Stimulated activated CD4-positive, alpha-beta T cell treated with anti-CD3 and anti-CD28 coated beads, Interleukin-12 subunit alpha, Interleukin-12 subunit beta, amount 100 ng/mL, for 24 hours (primary cell): ENCODE data around the gene AFM.

Source experiments
- DNase-seq, 2 experiments: peaks; one replicate each; pipeline ENCODE4 v3.0.0-alpha.2; 2020; ENCODE audit warnings: low read depth in 2 of 2

AFM gene, protein sequence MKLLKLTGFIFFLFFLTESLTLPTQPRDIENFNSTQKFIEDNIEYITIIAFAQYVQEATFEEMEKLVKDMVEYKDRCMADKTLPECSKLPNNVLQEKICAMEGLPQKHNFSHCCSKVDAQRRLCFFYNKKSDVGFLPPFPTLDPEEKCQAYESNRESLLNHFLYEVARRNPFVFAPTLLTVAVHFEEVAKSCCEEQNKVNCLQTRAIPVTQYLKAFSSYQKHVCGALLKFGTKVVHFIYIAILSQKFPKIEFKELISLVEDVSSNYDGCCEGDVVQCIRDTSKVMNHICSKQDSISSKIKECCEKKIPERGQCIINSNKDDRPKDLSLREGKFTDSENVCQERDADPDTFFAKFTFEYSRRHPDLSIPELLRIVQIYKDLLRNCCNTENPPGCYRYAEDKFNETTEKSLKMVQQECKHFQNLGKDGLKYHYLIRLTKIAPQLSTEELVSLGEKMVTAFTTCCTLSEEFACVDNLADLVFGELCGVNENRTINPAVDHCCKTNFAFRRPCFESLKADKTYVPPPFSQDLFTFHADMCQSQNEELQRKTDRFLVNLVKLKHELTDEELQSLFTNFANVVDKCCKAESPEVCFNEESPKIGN

GRCh38 chr4:73481358-73481757 is at the start of gene AFM:
AFM (plus strand) TSS chr4:73481745; CDS start chr4:73481776, 31 bp downstream.
- DNase-seq = no peak

- no peak for DNase-seq
Observed at GRCh38 chr4:73431813-73432168, 49.8 kb upstream of the AFM start.

DNA sequence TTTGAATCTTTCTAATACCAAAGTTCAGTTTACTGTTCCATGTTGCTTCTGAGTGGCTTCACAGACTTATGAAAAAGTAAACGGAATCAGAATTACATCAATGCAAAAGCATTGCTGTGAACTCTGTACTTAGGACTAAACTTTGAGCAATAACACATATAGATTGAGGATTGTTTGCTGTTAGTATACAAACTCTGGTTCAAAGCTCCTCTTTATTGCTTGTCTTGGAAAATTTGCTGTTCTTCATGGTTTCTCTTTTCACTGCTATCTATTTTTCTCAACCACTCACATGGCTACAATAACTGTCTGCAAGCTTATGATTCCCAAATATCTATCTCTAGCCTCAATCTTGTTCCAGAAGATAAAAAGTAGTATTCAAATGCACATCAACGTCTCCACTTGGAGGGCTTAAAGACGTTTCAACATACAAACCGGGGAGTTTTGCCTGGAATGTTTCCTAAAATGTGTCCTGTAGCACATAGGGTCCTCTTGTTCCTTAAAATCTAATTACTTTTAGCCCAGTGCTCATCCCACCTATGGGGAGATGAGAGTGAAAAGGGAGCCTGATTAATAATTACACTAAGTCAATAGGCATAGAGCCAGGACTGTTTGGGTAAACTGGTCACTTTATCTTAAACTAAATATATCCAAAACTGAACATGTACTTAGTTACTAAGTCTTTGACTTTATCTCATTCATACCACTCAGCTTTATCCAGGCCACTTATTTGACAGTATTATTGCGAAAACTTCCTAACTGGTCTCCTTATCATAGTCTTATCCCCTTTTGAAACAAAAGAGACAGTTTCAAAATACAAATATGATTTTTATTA is 49.2 kb upstream of the AFM start:
- DNase-seq = no peak

DNA sequence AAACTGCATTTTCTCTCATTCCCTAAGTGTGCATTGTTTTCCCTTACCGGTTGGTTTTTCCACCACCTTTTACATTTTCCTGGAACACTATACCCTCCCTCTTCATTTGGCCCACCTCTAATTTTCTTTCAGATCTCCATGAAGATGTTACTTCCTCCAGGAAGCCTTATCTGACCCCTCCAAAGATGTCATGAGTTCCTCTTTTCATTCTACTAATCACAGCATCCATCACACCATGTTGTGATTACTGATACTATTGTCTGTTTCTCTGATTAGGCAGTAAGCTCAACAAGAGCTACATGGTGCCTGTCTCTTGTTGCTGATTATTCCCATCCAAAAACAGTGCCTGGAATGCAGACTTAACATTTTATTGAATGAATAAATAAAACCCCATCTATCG is 48.4 kb upstream of the AFM start:
- DNase-seq = no peak

DNA sequence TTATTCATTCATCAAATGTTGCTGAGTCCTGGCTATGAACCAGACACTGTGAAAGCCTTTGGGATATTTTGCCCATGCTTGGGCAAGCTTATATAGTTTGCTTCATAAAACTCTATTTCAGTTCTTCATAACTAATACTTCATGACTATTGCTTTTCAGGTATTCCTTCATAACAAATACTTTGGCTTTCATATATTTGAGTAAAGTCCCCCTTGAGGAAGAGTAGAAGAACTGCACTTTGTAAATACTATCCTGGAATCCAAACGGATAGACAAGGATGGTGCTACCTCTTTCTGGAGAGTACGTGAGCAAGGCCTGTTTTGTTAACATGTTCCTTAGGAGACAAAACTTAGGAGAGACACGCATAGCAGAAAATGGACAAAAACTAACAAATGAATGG is 47.2 kb upstream of the AFM start:
- DNase-seq = no peak

GRCh38 chr4:73435984-73436383 is 45.6 kb upstream of the AFM start, which contains the start of gene AFP:
AFP (plus strand) TSS chr4:73436221; CDS start chr4:73436263, 42 bp downstream.
- DNase-seq = no peak

DNA sequence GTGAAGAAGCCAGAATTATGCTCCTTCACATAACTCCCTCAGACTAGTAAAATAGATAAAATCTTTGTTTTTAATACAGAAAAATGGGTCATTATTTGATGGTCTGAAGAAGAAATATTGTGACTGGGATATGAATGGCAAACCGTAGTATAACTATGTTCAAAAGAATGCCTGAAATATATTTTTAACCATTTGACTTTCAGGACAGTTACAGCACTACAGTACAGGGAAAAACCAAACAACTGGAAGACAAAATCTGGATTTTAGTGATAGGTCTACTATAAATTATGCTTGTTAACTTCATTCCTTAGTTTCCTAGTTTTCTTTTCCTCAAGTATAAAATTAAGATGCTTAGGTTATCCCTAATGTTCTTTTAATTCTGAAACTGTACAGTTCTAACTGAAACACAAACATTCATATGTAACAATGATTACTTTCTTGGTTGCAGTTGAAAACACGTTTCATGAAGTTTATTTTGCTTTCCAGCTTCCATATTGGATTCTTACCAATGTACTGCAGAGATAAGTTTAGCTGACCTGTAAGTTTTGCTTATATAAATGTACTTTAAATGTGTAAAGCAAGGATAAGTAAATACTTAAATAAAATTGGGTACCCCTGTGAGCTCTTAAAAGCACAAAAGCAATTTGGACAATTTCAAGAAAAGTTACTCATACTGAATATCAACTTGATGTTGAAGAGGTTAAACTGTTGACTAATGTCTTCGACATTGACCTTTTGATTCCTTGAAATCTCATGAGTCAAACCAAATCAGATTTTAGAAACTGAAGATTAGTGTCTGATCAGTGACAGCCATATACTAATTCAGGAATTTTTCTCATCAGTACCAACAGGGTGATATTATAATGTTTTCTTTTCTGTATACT is 44.6 kb upstream of the AFM start:
- no peak for DNase-seq

- no peak for DNase-seq
Observed at GRCh38 chr4:73437558-73437956, 44.0 kb upstream of the AFM start.

GRCh38 chr4:73438048-73438447 is 43.5 kb upstream of the AFM start:
- DNase-seq = no peak

GRCh38 chr4:73438582-73439215 is 42.8 kb upstream of the AFM start:
- DNase-seq = no peak

- no peak for DNase-seq
Observed at GRCh38 chr4:73439445-73439844, 42.1 kb upstream of the AFM start.

GRCh38 chr4:73439991-73440390 is 41.6 kb upstream of the AFM start:
- DNase-seq = no peak

DNA sequence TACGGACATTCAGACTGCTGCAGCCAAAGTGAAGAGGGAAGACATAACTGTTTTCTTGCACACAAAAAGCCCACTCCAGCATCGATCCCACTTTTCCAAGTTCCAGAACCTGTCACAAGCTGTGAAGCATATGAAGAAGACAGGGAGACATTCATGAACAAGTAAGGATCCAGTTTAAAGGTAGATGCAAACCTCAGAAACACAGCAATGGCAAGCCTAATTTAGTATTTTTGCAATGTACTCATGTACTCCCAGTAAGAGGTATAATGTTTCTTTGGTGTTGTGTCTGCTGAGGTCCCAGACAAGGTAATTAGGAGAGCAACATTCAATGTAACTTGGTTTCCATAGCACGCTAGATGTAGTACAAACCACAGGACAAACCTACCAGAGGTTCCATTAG is 40.9 kb upstream of the AFM start:
- no peak for DNase-seq

GRCh38 chr4:73442275-73442674 is 39.3 kb upstream of the AFM start:
- DNase-seq = no peak

- no peak for DNase-seq
Observed at GRCh38 chr4:73443224-73443623, 38.3 kb upstream of the AFM start.

DNA sequence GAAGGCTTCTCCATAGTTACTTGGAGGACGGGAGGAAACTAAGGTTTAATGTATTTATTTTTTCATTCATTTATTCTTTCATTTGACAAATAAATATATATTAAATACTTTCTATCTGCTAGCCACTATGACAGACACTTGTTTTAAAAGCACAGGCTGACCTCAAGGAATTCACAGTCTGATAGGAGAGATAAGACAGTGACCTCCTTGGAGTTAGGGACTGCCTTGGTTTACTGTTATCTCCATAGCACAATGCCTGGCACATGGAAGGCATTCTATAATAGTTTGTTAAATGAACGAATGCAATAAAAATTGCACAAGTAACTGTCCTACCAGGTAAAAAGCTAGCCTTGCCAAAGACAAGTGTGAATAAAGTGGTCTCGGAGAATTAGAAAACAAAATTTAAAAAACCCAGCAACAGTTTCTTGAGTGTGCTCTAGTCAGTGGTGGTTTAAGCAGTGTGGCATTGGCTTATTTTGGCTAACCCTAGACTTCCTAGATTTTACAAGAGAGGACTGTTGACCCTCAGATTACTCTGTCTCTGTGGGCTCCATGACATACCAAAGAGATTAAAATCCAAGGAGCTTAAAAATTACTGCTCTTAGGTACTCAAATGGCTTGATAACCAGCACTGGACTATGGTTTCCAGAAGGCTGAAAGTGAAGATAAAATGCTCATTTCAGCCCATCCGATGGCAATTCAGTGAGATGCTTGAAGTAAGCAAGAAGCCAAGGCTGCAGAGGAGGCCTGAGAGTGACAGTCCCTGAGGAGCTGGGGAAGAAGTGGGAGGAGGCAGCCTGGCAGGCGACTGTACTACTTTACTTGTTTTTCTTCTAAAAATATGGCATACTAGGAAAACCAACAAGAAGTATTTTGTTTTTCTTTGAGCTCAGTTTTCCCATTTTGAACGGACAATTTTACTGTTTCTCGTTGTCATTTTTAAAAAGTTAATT is 35.9 kb upstream of the AFM start:
- no peak for DNase-seq

DNA sequence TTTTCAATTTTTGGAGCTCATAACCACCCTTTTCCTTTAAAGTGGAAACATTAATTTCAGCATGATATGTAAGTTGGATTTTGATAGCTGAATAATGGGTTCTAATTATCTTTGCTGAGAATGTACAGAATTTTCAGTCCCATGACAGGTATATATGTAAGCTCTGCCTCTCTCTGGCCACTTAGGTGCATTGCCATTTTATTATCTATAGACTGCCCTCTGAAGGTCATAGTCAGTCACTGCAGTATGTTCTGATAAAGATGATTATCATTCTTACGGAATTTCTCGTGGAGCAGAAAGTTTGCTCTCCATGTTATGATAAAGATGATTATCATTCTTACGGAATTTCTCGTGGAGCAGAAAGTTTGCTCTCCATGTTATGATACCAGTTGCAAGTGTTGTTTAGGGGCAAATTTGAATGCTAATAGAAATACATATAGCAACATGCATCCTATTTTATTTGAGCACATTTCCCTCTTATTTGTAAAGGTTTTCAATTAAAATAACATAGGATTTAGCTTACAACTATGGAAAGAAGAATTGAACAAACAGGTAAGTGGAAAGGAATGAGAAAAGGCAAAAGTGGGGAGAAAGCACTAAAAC is 35.1 kb upstream of the AFM start:
- DNase-seq = no peak

DNA sequence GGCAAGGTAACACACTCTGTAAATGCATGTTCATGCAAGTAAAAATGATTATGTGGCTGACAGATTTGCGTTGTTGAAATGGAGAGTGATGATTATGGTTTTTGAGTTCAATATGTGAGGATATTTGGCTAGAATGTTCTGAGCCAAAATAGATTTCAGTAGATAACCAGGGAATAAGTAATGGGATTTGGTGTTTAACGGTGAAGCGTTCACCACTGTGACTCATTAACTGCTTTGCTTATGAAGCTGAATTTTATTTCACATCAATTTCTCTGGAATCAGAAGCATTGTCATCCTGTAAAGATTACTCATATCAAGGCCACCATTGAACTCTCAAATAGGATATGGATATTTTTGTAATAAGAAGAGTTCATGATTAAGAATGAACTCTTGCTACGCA is 33.9 kb upstream of the AFM start:
- no peak for DNase-seq

DNA sequence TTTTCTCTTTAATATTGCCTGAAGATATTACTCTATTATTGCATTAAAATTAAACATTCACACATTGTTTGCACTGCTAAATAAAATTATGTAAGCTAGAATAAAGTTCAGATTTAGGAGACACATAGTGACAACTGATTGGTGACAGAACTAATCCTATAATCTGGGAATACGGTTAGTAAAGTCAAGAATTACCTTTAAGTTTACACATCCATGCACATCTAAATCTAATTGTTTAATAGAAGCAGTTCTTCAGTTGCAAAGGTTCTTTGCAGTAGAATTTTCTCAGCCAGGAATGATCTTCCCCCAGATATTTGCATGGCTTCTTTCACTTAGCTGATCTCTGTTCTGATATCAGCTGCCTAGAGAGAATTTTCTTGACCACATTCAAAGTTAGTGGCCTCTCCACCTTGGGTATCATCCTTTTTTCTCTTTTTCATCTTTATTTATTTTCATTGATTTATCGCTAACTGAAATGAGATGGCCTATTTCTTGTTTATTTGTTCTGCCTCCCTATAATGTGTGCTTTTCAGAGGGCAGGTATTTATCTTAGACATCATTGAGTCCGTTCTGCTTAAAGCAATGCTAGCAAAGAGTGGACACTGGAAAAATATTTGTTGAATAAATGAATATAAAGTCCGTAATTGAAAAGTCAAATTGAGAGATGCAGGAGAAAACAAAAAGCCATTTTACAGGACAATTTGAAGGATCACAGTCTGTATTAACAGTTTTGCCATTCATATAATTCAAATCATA is 32.9 kb upstream of the AFM start:
- no peak for DNase-seq
